WTC11 (cell line): ENCODE data around the gene MDFIC. TPM values are rescaled to one million over a fixed set of nuclear protein-coding genes. Genes with fewer than 3 reads are reported as not detected.

Experiments
- ATAC-seq: fragments of 200-7000 bp; cut with Tn5 transposase; 2 replicates; pipeline ENCODE4 v1.10.0; 2021; ENCODE audit warnings: mild to moderate bottlenecking, moderate library complexity
- CTCF ChIA-PET: fragments of 300-600 bp; sonication (Branson Sonifier 250); formaldehyde crosslinking; loops from one replicate; lab custom pipeline; 2021; ENCODE audit warnings: antibody characterized with exemption; lab: Charles Lee
- POLR2A ChIA-PET: fragments of 350-600 bp; sonication (Branson Sonifier 250); formaldehyde crosslinking; loops from one replicate; lab custom pipeline; 2021; ENCODE audit warnings: antibody characterized with exemption; lab: Charles Lee
- DNase-seq: peaks from one replicate; pipeline ENCODE4 v3.0.0; 2021; ENCODE audit warnings: low spot score
- H3K27ac Mint-ChIP-seq: 2 replicates; pipeline ENCODE4 v1.8.0; 2021; ENCODE audit warnings: mixed read lengths
- H3K27me3 Mint-ChIP-seq: 2 replicates; pipeline ENCODE4 v1.8.0; 2021; ENCODE audit warnings: low read depth, mild to moderate bottlenecking, moderate library complexity, mixed read lengths
- H3K36me3 Mint-ChIP-seq: 2 replicates; pipeline ENCODE4 v1.8.0; 2021; ENCODE audit warnings: mixed read lengths
- H3K4me1 Mint-ChIP-seq: 2 replicates; pipeline ENCODE4 v1.8.0; 2022; ENCODE audit warnings: mixed read lengths
- H3K4me3 Mint-ChIP-seq: 2 replicates; pipeline ENCODE4 v1.8.0; 2021; ENCODE audit warnings: mild to moderate bottlenecking, moderate library complexity, mixed read lengths
- H3K9me3 Mint-ChIP-seq: 2 replicates; pipeline ENCODE4 v1.8.0; 2021; ENCODE audit warnings: mixed read lengths
- CTCF ChIP-seq: fragments of 200-600 bp; IDR thresholded peaks from 2 replicates; pipeline ENCODE4 v1.8.0; 2022; ENCODE audit warnings: antibody characterized with exemption
- E2F5 ChIP-seq: sonication (generic); formaldehyde crosslinking; IDR thresholded peaks from 2 replicates; pipeline ENCODE4 v1.8.1; 2022; ENCODE audit warnings: mild to moderate bottlenecking, moderate library complexity, missing genetic modification reagents
- FOXJ3 ChIP-seq: sonication (generic); formaldehyde crosslinking; IDR thresholded peaks from 2 replicates; pipeline ENCODE4 v1.9.0; 2021; ENCODE audit warnings: missing genetic modification reagents, mild to moderate bottlenecking, borderline replicate concordance
- IRF2 ChIP-seq: sonication (generic); formaldehyde crosslinking; IDR thresholded peaks from 2 replicates; pipeline ENCODE4 v1.8.0; 2022; ENCODE audit warnings: low read depth, missing genetic modification reagents, borderline replicate concordance
- MXD4 ChIP-seq: fragments of 250-450 bp; sonication (Bioruptor Pico); IDR thresholded peaks from 2 replicates; pipeline ENCODE4 v1.8.0; 2021; ENCODE audit warnings: mild to moderate bottlenecking, moderate library complexity, borderline replicate concordance
- NR1H2 ChIP-seq: sonication (generic); formaldehyde crosslinking; IDR thresholded peaks from 2 replicates; pipeline ENCODE4 v1.9.0; 2021; ENCODE audit warnings: mild to moderate bottlenecking, moderate library complexity, missing genetic modification reagents
- NR3C1 ChIP-seq: sonication (generic); formaldehyde crosslinking; conservative IDR thresholded peaks from 2 replicates; pipeline ENCODE4 v1.8.1; 2023; ENCODE audit warnings: low read depth, mild to moderate bottlenecking, missing genetic modification reagents
- STAT6 ChIP-seq: sonication (generic); formaldehyde crosslinking; conservative IDR thresholded peaks from 2 replicates; pipeline ENCODE4 v1.8.1; 2023; ENCODE audit warnings: mild to moderate bottlenecking, low read depth, missing genetic modification reagents, moderate library complexity
- USF2 ChIP-seq: sonication (generic); formaldehyde crosslinking; IDR thresholded peaks from 2 replicates; pipeline ENCODE4 v1.8.1; 2023; ENCODE audit warnings: mild to moderate bottlenecking, missing genetic modification reagents, moderate library complexity
- ZNF317 ChIP-seq: sonication (generic); formaldehyde crosslinking; IDR thresholded peaks from 2 replicates; pipeline ENCODE4 v1.8.1; 2023; ENCODE audit warnings: low read depth, mild to moderate bottlenecking, moderate library complexity, missing genetic modification reagents, borderline replicate concordance
- ZNF396 ChIP-seq: fragments of 250-450 bp; sonication (Bioruptor Pico); IDR thresholded peaks from 2 replicates; pipeline ENCODE4 v1.8.0; 2021; ENCODE audit warnings: mild to moderate bottlenecking, moderate library complexity, borderline replicate concordance
- ZNF416 ChIP-seq: fragments of 250-450 bp; sonication (Bioruptor Pico); IDR thresholded peaks from 2 replicates; pipeline ENCODE4 v1.9.0; 2021; ENCODE audit warnings: mild to moderate bottlenecking, inconsistent platforms
- ZNF423 ChIP-seq: fragments of 250-450 bp; sonication (Bioruptor Pico); IDR thresholded peaks from 2 replicates; pipeline ENCODE4 v2.1.2; 2022; ENCODE audit warnings: mild to moderate bottlenecking, moderate library complexity
- ZNF425 ChIP-seq: fragments of 250-450 bp; sonication (Bioruptor Pico); conservative IDR thresholded peaks from 2 replicates; pipeline ENCODE4 v1.9.0; 2021; ENCODE audit warnings: mild to moderate bottlenecking
- ZSCAN18 ChIP-seq: fragments of 250-450 bp; sonication (Bioruptor Pico); IDR thresholded peaks from 2 replicates; pipeline ENCODE4 v2.1.2; 2022; ENCODE audit warnings: mild to moderate bottlenecking, moderate library complexity
- total RNA-seq: library from RNA; stranded (reverse); gene quantifications from 3 replicates; pipeline ENCODE4 v1.2.3, GENCODE V29; 2021

MDFIC gene
- total RNA-seq, 1 experiment from 2014 or later = 8.4 TPM

- TF ChIP-seq CTCF (no peak), NR3C1 (no peak), ZNF423 (CRISPR knock-in tag) (no peak), MXD4 (CRISPR knock-in tag) (no peak), ZNF396 (CRISPR knock-in tag) (no peak), STAT6 (CRISPR knock-in tag) (no peak)
Measured at GRCh38 chr7:115007751-115008150, 85.9 kb downstream of the MDFIC start (continued).

- Mint-ChIP-seq H3K4me3 (no peak overlapping the region), H3K27me3 (peaks cover 16% of the 10 kb centered on the region), H3K9me3 (no peaks in the 10 kb centered on the region), H3K27ac (no peak overlapping the region), H3K4me1 (peaks cover 52% of the 10 kb centered on the region), H3K36me3 (no peaks in the 10 kb centered on the region)
- ChIA-PET CTCF (interaction anchor here (1.0 to 1.6 kb wide), 2 partner anchors 34 to 143 kb away, joined by 3 read pairs; no protein-coding TSS in a partner anchor), POLR2A (no interaction called here)
- DNase-seq = no peak
- ATAC-seq = no peak; the same call in 1 of the 2 replicates
- TF ChIP-seq USF2 (CRISPR knock-in tag) (no peak), ZSCAN18 (CRISPR knock-in tag) (no peak), ZNF425 (CRISPR knock-in tag) (no peak), FOXJ3 (CRISPR knock-in tag) (no peak), ZNF317 (CRISPR knock-in tag) (no peak)
Measured at GRCh38 chr7:115008465-115009114, 86.7 kb downstream of the MDFIC start.

GRCh38 chr7:115009139-115009538 is 87.2 kb downstream of the MDFIC start:
- no peak overlapping the region for H3K4me3 Mint-ChIP-seq
- ChIA-PET CTCF (interaction anchor here (0.6 to 1.0 kb wide), 2 partner anchors 33 to 770 kb away, joined by 3 read pairs; no protein-coding TSS in a partner anchor), POLR2A (no interaction called here)
- no peaks in the 10 kb centered on the region for H3K36me3 Mint-ChIP-seq
- DNase-seq (no peak), ATAC-seq (no peak)
- H3K27me3 Mint-ChIP-seq = peaks cover 15% of the 10 kb centered on the region
- H3K4me1 Mint-ChIP-seq = peaks cover 50% of the 10 kb centered on the region
- H3K27ac Mint-ChIP-seq = no peak overlapping the region
- H3K9me3 Mint-ChIP-seq = no peaks in the 10 kb centered on the region
- no peak for TF ChIP-seq IRF2 (CRISPR knock-in tag)
- no peak for TF ChIP-seq CTCF
- no peak for TF ChIP-seq NR1H2 (CRISPR knock-in tag)
- no peak for TF ChIP-seq ZNF416 (CRISPR knock-in tag)
- no peak for TF ChIP-seq E2F5 (CRISPR knock-in tag)
- no peak for TF ChIP-seq USF2 (CRISPR knock-in tag)
- TF ChIP-seq ZNF425 (CRISPR knock-in tag) = no peak
